Measurements from ENCODE around the gene BCAN. TPM values are rescaled to one million over a fixed set of nuclear protein-coding genes. Genes with fewer than 3 reads are reported as not detected.
"Not testable (repeated sequence)": the region's sequence is repeated elsewhere in the genome, so short reads cannot be mapped to it uniquely, and the experiment has no call there.

BCAN gene
- total and polyA plus RNA-seq, 8 donors, result 0.34 to 0.87 (median 0.61) TPM

DNA sequence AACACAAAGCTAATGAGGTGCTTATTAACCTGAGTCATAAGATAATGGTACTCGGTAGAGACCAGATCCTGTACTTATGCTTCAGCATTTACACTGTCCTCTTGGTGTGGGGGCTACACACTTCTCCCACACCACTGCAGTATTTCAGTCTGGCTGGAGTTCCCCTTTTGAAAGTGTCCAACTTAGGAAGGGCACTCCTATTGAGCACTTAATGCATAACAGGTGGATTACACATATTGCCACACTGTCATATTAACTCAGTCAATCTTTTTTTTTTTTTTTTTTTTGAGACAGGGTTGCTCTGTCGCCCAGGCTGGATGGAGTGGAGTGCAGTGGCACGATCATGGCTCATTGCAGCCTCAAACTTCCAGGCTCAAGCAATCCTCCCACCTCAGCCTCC, 42.1 kb upstream of the BCAN start:
- TF ChIP-seq, protein P1, sequence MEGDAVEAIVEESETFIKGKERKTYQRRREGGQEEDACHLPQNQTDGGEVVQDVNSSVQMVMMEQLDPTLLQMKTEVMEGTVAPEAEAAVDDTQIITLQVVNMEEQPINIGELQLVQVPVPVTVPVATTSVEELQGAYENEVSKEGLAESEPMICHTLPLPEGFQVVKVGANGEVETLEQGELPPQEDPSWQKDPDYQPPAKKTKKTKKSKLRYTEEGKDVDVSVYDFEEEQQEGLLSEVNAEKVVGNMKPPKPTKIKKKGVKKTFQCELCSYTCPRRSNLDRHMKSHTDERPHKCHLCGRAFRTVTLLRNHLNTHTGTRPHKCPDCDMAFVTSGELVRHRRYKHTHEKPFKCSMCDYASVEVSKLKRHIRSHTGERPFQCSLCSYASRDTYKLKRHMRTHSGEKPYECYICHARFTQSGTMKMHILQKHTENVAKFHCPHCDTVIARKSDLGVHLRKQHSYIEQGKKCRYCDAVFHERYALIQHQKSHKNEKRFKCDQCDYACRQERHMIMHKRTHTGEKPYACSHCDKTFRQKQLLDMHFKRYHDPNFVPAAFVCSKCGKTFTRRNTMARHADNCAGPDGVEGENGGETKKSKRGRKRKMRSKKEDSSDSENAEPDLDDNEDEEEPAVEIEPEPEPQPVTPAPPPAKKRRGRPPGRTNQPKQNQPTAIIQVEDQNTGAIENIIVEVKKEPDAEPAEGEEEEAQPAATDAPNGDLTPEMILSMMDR (IDR thresholded peaks at IDR 0.05), result peak in 1 of 2 donors; percentile 11
- no peak for DNase-seq
- Histone ChIP-seq H3K27me3 (no peaks in the 10 kb centered on the region), H3K4me1 (peaks cover 10 to 27% of the 10 kb centered on the region in 2 donors), H3K27ac (no peak overlapping the region), H3K9me3 (no peaks in the 10 kb centered on the region), H3K36me3 (peaks cover 0 to 42% of the 10 kb centered on the region in 2 donors), H3K4me3 (peak overlapping the region in 1 of 2 donors; percentile 77)
- intact Hi-C loops (cut with DNase I), result loop anchor here in 1 of 2 donors (10.0 kb wide), 1 partner anchor 145 kb away; no protein-coding TSS in a partner anchor
- ATAC-seq, result peak; percentile 7

DNA sequence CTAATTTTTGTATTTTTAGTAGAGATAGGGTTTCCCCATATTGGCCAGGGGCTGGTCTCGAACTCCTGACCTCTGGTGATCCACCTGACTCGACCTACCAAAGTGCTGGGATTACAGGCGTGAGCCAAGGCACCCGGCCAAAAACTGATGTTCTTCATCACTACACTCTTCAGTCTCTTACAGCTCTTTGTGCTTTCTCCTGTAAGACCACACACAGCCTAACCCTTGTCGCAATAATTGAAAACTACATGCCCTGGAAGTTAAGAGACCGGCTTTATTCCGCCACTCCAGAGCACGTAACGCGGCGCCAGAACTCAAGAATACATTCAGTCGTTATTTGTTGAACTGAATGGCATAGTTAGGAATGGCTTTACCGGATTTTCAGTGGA, 41.2 kb upstream of the BCAN start:
- Histone ChIP-seq H3K4me1 (peaks cover 10 to 27% of the 10 kb centered on the region in 2 donors), H3K27me3 (no peaks in the 10 kb centered on the region), H3K9me3 (no peaks in the 10 kb centered on the region), H3K36me3 (peaks cover 0 to 33% of the 10 kb centered on the region in 2 donors), H3K4me3 (peak overlapping the region; percentile 64 to 77), H3K27ac (peak overlapping the region; percentile 72 to 80)
- ATAC-seq (peak; percentile 9), DNase-seq (no peak)
- TF ChIP-seq, protein P1 (IDR thresholded peaks at IDR 0.05), result no peak
- intact Hi-C loops (cut with DNase I), result loop anchor here in 1 of 2 donors (10.0 kb wide), 1 partner anchor 146 kb away; no protein-coding TSS in a partner anchor

DNA sequence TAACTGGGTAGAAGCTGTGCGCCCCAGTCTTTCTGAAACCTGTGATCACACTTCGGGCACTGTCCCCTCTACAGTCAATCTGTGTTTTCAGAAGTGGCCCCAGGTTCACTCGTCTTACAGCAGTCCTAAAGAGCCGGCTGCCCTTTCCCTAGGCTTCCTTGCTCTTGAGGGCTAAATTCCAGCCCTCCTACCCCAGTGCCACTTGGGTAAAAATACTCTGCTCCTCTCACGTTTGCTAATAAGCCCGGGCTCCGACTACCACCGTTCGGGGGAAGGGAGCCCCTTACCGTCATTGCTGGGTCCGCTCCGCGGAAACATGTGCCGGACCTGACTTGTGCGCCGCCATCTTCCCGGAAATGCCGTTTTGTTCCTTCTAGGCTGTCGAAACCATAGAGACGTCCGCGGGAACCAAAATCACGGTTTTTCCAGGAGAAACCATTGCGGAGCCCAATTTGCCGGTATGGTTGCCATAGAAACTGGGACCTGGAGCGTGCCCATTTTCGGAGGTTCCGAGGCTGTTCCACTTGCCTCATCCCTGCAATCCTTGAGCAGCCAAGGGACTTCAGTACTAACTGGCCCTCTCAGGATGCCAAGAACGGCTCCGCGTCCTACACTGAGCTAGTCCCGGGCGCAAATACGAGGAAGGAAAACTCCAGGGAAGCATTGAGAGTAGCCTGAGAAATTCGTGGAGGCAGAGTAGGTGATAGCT, 40.6 kb upstream of the BCAN start, which contains the start of gene GPATCH4:
Gene GPATCH4 (minus strand): TSS at position 358 of the 709 bp plus-strand sequence.
- intact Hi-C loops (cut with DNase I), result loop anchor here in 1 of 2 donors (10.0 kb wide), 1 partner anchor 146 kb away; no protein-coding TSS in a partner anchor
- Histone ChIP-seq H3K9me3 (no peaks in the 10 kb centered on the region), H3K27ac (peak within 1 kb of the TSS; percentile 72 to 80), H3K27me3 (no peaks in the 10 kb centered on the region), H3K4me1 (peaks cover 10 to 27% of the 10 kb centered on the region in 2 donors), H3K36me3 (peaks cover 0 to 28% of the 10 kb centered on the region in 2 donors), H3K4me3 (peak within 1 kb of the TSS; percentile 64 to 77)
- TF ChIP-seq, protein P1 (IDR thresholded peaks at IDR 0.05), result no peak
- ATAC-seq (peak; percentile 93), DNase-seq (peak; percentile 83 to 87 (median 84))

DNA sequence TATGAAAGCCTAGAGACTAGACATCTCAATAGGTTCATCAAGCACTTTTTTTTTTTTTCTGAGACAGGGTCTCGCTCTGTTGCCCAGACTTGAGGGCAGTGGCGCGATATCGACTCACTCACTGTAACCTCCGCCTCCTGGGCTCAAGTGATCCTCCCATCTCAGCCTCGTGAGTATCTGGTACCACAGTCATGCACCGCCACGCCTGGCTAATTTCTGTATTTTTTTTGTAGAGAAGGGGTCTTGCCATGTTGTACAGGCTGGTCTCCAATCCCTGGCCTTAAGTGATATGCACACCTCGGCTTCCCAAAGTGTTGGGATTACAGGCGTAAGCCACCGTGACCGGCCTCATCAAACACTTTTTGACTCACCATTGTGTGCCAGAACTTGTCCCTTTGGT, 40.0 kb upstream of the BCAN start:
- TF ChIP-seq, protein P1 (IDR thresholded peaks at IDR 0.05), result no peak

DNA sequence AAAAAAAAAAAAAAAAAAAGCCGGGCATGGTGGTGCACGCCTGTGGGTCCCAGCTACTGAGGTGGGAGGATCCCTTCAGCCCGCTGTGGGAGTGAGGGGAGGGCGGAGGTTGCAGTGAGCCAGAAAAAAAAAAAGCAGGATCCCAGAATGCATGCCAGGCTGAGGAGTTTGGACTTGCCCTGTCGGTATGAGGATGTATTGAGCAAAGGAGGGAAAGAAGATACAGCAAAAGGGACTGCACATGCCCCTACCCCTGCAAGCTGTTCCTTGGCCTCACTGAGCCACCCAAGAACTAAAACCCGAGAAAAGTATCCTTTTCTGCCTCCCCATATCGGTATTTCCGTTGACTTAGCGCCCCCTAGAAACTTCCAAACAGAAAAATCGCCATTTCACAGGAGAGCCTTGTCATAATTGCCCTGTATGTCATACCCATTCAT, 39.3 kb upstream of the BCAN start:
- no peak for DNase-seq
- Histone ChIP-seq H3K36me3 (peaks cover 0 to 15% of the 10 kb centered on the region in 2 donors), H3K4me3 (no peak overlapping the region), H3K4me1 (peaks cover 10 to 27% of the 10 kb centered on the region in 2 donors), H3K27ac (no peak overlapping the region), H3K9me3 (no peaks in the 10 kb centered on the region), H3K27me3 (no peaks in the 10 kb centered on the region)
- intact Hi-C loops (cut with DNase I), result loop anchor here in 1 of 2 donors (10.0 kb wide), 1 partner anchor 148 kb away; no protein-coding TSS in a partner anchor
- TF ChIP-seq, protein P1 (IDR thresholded peaks at IDR 0.05), result no peak
- ATAC-seq, result no peak

More for the DNA sequence above, 40.0 kb upstream of the BCAN start:
- intact Hi-C loops (cut with DNase I), result loop anchor here in 1 of 2 donors (10.0 kb wide), 1 partner anchor 147 kb away; no protein-coding TSS in a partner anchor
- H3K4me3 ChIP-seq, result peak overlapping the region; percentile 64 to 77
- H3K27me3 ChIP-seq, result no peaks in the 10 kb centered on the region
- H3K9me3 ChIP-seq, result no peaks in the 10 kb centered on the region
- no peak for DNase-seq
- peaks cover 0 to 22% of the 10 kb centered on the region in 2 donors for H3K36me3 ChIP-seq
- H3K27ac ChIP-seq, result peak overlapping the region; percentile 72 to 80
- no peak for ATAC-seq
- peaks cover 10 to 27% of the 10 kb centered on the region in 2 donors for H3K4me1 ChIP-seq

DNA sequence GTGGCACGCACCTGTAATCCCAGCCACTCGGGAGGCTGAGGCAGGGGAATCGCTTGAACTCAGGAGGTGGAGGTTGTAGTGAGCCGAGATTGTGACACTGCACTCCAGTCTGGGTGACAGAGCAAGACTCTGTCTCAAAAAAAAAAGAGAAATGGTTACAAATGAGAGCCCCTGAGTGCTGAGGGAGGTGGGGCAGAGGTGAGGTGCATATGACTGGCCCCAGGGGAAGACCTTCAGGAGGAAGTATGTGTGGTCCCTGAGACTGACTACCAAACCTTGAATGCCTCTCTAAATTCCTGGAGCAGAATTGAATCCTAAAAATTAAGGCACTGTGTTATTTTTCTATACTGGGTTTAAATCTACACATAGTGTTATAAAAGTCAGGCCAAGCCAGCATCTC, 34.6 kb upstream of the BCAN start:
- not testable (repeated sequence) for H3K27ac ChIP-seq, H3K4me3 ChIP-seq, ATAC-seq, H3K4me1 ChIP-seq, H3K36me3 ChIP-seq, H3K9me3 ChIP-seq, DNase-seq
- intact Hi-C loops (cut with DNase I), result loop anchor here in 1 of 2 donors (5.0 to 10.0 kb wide), 2 partner anchors 153 to 225 kb away; no protein-coding TSS in a partner anchor
- peaks cover 0 to 31% of the 10 kb centered on the region in 2 donors for H3K27me3 ChIP-seq
